PC-9 (cell line): Measurements from ENCODE around the gene POMP. TPM values are rescaled to one million over a fixed set of nuclear protein-coding genes. Genes with fewer than 3 reads are reported as not detected.

Experiments used
- BruUV-seq: library from RNA; stranded (reverse); fragments of 400-500 nt; replicated peaks from 2 replicates; lab custom pipeline; 2021; lab: Mats Ljungman, UMichigan
- CTCF ChIA-PET: fragments of 300-600 bp; sonication (Branson Sonifier 250); formaldehyde crosslinking; loops from one replicate; lab custom pipeline; 2022; ENCODE audit warnings: antibody characterized with exemption; lab: Charles Lee
- POLR2A ChIA-PET: fragments of 300-600 bp; sonication (Branson Sonifier 250); formaldehyde crosslinking; loops from one replicate; lab custom pipeline; 2022; ENCODE audit warnings: antibody characterized with exemption; ENCODE audit not compliant: unreplicated experiment; lab: Charles Lee
- DNase-seq, 2 experiments: peaks; one replicate each; pipeline versions ENCODE4 v3.0.0 to v3.0.0-alpha.2; 2015 to 2022; ENCODE audit warnings: mixed read lengths in 1 of 2
- H2AFZ ChIP-seq: fragments of 200-600 bp; sonication (generic); 2 replicates; pipeline ENCODE4 v1.8.1; 2017; ENCODE audit warnings: antibody characterized with exemption
- H3F3A ChIP-seq: fragments of 200-600 bp; sonication (generic); 2 replicates; pipeline ENCODE4 v1.8.1; 2017; ENCODE audit warnings: antibody characterized with exemption, mild to moderate bottlenecking, low read depth; ENCODE audit not compliant: insufficient read depth
- H3K27ac ChIP-seq: fragments of 200-600 bp; sonication (generic); 2 replicates; pipeline ENCODE4 v1.6.1; 2016; ENCODE audit warnings: mixed run types
- H3K27me3 ChIP-seq: fragments of 200-600 bp; sonication (generic); 2 replicates; pipeline ENCODE4 v1.6.1; 2016; ENCODE audit warnings: low read depth, mixed run types; ENCODE audit not compliant: insufficient read depth
- H3K36me3 ChIP-seq: fragments of 200-600 bp; sonication (generic); 2 replicates; pipeline ENCODE4 v1.6.1; 2016; ENCODE audit warnings: low read depth, mixed run types
- H3K4me1 ChIP-seq: fragments of 200-600 bp; sonication (generic); replicated peaks from 2 replicates; pipeline ENCODE4 v1.6.1; 2016; ENCODE audit warnings: mixed run types; ENCODE audit not compliant: insufficient read depth
- H3K4me2 ChIP-seq: fragments of 200-600 bp; sonication (generic); 2 replicates; pipeline ENCODE4 v1.6.1; 2017; ENCODE audit warnings: mixed run types
- H3K4me3 ChIP-seq: fragments of 200-600 bp; sonication (generic); 2 replicates; pipeline ENCODE4 v1.6.1; 2016; ENCODE audit warnings: mixed run types
- H3K79me2 ChIP-seq: fragments of 200-600 bp; sonication (generic); 2 replicates; pipeline ENCODE4 v1.6.1; 2017; ENCODE audit warnings: low read depth, mixed run types
- H3K9me2 ChIP-seq: fragments of 200-600 bp; sonication (generic); 2 replicates; pipeline ENCODE4 v1.8.1; 2017; ENCODE audit warnings: mild to moderate bottlenecking; ENCODE audit not compliant: insufficient read depth
- H3K9me3 ChIP-seq: fragments of 200-600 bp; sonication (generic); 2 replicates; pipeline ENCODE4 v1.8.1; 2016; ENCODE audit warnings: low read depth; ENCODE audit not compliant: insufficient read depth
- H4K20me1 ChIP-seq: fragments of 200-600 bp; sonication (generic); 2 replicates; pipeline ENCODE4 v1.8.1; 2017; ENCODE audit not compliant: insufficient read depth
- CTCF ChIP-seq: fragments of 200-600 bp; sonication (generic); conservative IDR thresholded peaks from 2 replicates; pipeline ENCODE4 v1.6.1; 2017; ENCODE audit warnings: mixed run types, antibody characterized with exemption, mild to moderate bottlenecking, moderate library complexity
- EZH2 ChIP-seq: fragments of 200-600 bp; sonication (generic); IDR thresholded peaks from 2 replicates; pipeline ENCODE4 v1.8.0; 2017; ENCODE audit warnings: antibody characterized with exemption, low read depth
- intact Hi-C: fragments of 100-400 bp; cut with micrococcal nuclease; formaldehyde crosslinking; loops from one replicate; pipeline ENCODE4 v1.10.0; 2022; ENCODE audit not compliant: unreplicated experiment
- total RNA-seq: library from RNA; stranded (reverse); gene quantifications from 2 replicates; pipeline ENCODE4 v1.2.3, GENCODE V29; 2021

POMP gene
- total RNA-seq, 1 experiment from 2014 or later, result 63.7 TPM

DNA sequence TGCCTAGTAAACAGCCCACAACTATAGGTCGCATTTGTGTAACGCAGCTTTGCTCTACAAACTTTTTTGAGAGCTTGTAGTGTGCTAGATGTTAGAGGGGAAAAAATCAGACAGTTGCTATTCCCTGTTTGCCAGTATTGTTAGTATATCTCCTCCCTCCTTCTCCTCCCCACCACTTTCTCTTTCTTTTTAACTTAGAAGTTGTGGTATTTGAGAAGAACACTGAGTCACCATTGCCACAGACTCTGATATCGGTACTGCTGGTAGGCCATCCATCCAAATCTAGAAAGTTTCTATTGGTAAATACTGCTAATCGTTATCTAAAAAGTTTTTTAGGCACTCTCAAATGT is 666 bp downstream of the POMP start:
- no peaks in the 10 kb centered on the region for H3F3A ChIP-seq
- no peaks in the 10 kb centered on the region for H3K9me3 ChIP-seq
- peaks cover 60% of the 10 kb centered on the region for H3K79me2 ChIP-seq
- H3K9me2 ChIP-seq, result no peaks in the 10 kb centered on the region
- CTCF ChIA-PET, result no interaction called here
- peaks cover 22% of the 10 kb centered on the region for H3K4me1 ChIP-seq
- peak overlapping the region; percentile 89 for H3K4me2 ChIP-seq
- no TSS peak for BruUV-seq
- H4K20me1 ChIP-seq, result peaks cover 13% of the 10 kb centered on the region
- no peaks in the 10 kb centered on the region for H3K27me3 ChIP-seq
- peak overlapping the region; percentile 76 for H3K27ac ChIP-seq
- DNase-seq, result no peak
- H3K4me3 ChIP-seq, result peak overlapping the region; percentile 96
- TF ChIP-seq EZH2, result no peak
- TF ChIP-seq CTCF, result no peak
- peaks cover 36% of the 10 kb centered on the region for H3K36me3 ChIP-seq
- intact Hi-C loops, result no loop called here
- POLR2A ChIA-PET, result interaction anchor here (0.6 kb wide), 1 partner anchor 770 kb away, joined by 3 read pairs; no protein-coding TSS in a partner anchor
- peak overlapping the region; percentile 88 for H2AFZ ChIP-seq

GRCh38 chr13:28666897-28667488 is 8.1 kb downstream of the POMP start:
- no TSS peak for BruUV-seq
- DNase-seq, result no peak
- TF ChIP-seq EZH2 (no peak), CTCF (no peak)
- ChIA-PET POLR2A (no interaction called here), CTCF (no interaction called here)
- Histone ChIP-seq H3K27ac (no peak overlapping the region), H3K4me3 (no peak overlapping the region), H3K79me2 (peaks cover 12% of the 10 kb centered on the region), H3K36me3 (peaks cover 73% of the 10 kb centered on the region), H2AFZ (no peak overlapping the region), H3K4me1 (no peaks in the 10 kb centered on the region), H3K4me2 (no peak overlapping the region), H3K27me3 (no peaks in the 10 kb centered on the region), H4K20me1 (peaks cover 19% of the 10 kb centered on the region), H3K9me2 (no peaks in the 10 kb centered on the region), H3K9me3 (no peaks in the 10 kb centered on the region), H3F3A (no peaks in the 10 kb centered on the region)
- intact Hi-C loops, result no loop called here

DNA sequence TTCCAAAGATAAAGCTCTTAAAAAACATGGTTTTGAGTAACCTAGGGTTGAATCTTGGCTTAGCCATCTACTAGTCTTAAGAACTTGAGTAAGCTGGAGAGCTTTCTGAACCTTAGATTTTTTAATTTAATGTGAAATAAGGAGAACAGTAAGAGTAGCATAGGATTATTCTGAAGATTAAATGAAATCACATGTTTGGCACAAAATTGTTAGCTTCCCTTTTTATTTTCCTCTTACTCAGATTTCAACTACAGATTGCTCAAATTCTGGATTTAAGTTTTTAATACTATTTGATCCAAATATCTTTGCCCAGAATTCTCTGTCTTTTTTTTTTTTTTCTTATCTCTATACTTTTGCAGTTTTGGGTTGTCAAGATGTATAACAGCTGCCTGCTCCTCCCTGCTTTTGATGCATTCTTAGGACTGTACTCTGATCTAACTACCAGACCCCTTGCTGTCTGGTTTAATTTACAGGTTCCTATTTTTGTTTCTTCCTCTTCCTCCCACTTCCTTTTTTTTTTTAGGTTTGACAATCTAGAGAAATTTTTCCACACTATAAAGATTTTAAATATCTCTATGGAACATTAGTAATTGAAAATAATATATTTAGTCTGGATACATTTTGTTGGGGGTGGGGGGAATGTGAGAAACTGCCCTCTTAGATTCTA is 12.3 kb downstream of the POMP start:
- Histone ChIP-seq H3K4me2 (no peak overlapping the region), H3K27ac (no peak overlapping the region), H3K9me2 (no peaks in the 10 kb centered on the region), H3K36me3 (peaks cover 65% of the 10 kb centered on the region), H4K20me1 (peaks cover 6% of the 10 kb centered on the region), H2AFZ (no peak overlapping the region), H3K4me1 (no peaks in the 10 kb centered on the region), H3K4me3 (no peak overlapping the region), H3K79me2 (no peaks in the 10 kb centered on the region), H3K9me3 (no peaks in the 10 kb centered on the region), H3F3A (no peaks in the 10 kb centered on the region), H3K27me3 (no peaks in the 10 kb centered on the region)
- TF ChIP-seq CTCF (no peak), EZH2 (no peak)
- ChIA-PET CTCF (interaction anchor here (0.6 kb wide), 1 partner anchor 866 kb away, joined by 4 read pairs; no protein-coding TSS in a partner anchor), POLR2A (interaction anchor here (0.6 kb wide), 1 partner anchor 1309 kb away, joined by 4 read pairs; no protein-coding TSS in a partner anchor)
- no TSS peak for BruUV-seq
- intact Hi-C loops, result no loop called here
- DNase-seq, result no peak
